HG03066 (cell line): ENCODE results near the gene UGT3A2.

Experiments
- ATAC-seq: cut with Tn5 transposase; IDR thresholded peaks from one replicate; pipeline ENCODE4 v1.9.1; 2021; ENCODE audit warnings: low read depth; ENCODE audit not compliant: unreplicated experiment

Gene UGT3A2

GRCh38 chr5:36017004-36017403, 49.7 kb downstream of the UGT3A2 start:
- no peak for ATAC-seq

GRCh38 chr5:36013182-36013581, 53.5 kb downstream of the UGT3A2 start:
- no peak for ATAC-seq

GRCh38 chr5:36009698-36010097, 57.0 kb downstream of the UGT3A2 start:
- no peak for ATAC-seq

GRCh38 chr5:36007366-36007765, 59.3 kb downstream of the UGT3A2 start:
- ATAC-seq, result no peak

GRCh38 chr5:36006163-36006562, 60.5 kb downstream of the UGT3A2 start:
- no peak for ATAC-seq

- ATAC-seq, result no peak
These were observed 65.7 kb downstream of the UGT3A2 start for GRCh38 chr5:36001032-36001431.

GRCh38 chr5:35999547-35999946, 67.1 kb downstream of the UGT3A2 start:
- no peak for ATAC-seq

- no peak for ATAC-seq
These were observed 70.6 kb downstream of the UGT3A2 start for GRCh38 chr5:35996076-35996475.

GRCh38 chr5:35990941-35991611, 75.6 kb downstream of the UGT3A2 start, which contains the start of gene UGT3A1:
TSS of gene UGT3A1 (minus strand) at chr5:35991390. CDS start at chr5:35991240, 150 bp downstream.
- ATAC-seq, result no peak

GRCh38 chr5:35990520-35990919, 76.2 kb downstream of the UGT3A2 start:
- no peak for ATAC-seq

- no peak for ATAC-seq
These were observed 78.2 kb downstream of the UGT3A2 start for GRCh38 chr5:35988529-35988928.

GRCh38 chr5:35987776-35988175, 78.9 kb downstream of the UGT3A2 start:
- no peak for ATAC-seq
